Mammary epithelial cell (primary cell): ENCODE results near the gene TFDP2.

ENCODE experiments used
- CTCF ChIP-seq, 2 donors: IDR thresholded peaks in 1 of 2; conservative IDR thresholded peaks in 1 of 2; 2 replicates each; pipeline ENCODE4 v1.5.1; 2011 to 2012; ENCODE audit warnings: inconsistent platforms in 2 of 2, low read length in 2 of 2, mild to moderate bottlenecking in 2 of 2, control low read depth in 1 of 2, low read depth in 1 of 2; ENCODE audit not compliant: insufficient read depth in 1 of 2; ENCODE audit errors: extremely low read depth in 1 of 2
- EZH2 ChIP-seq: IDR thresholded peaks from 2 replicates; pipeline ENCODE4 v1.6.1; 2012; ENCODE audit warnings: low read length, inconsistent platforms, borderline replicate concordance

GRCh38 chr3:142165194-142165593 is 15.8 kb upstream of the TFDP2 start:
- TF ChIP-seq CTCF (conservative IDR thresholded peaks at IDR 0.05 in 1 of 2, IDR thresholded peaks at IDR 0.05 in 1 of 2; ENCODE audit: extremely low read depth in 1 of 2, insufficient read depth in 1 of 2, low read depth in 1 of 2, low read length in 2 of 2) (no peak), EZH2 (no peak)
